ENCODE data around the gene NRTN. TPM values are rescaled to one million over a fixed set of nuclear protein-coding genes. Genes with fewer than 3 reads are reported as not detected.
A peak's percentile ranks its signal among the peaks of the same experiment; 100 is the strongest.

The NRTN gene
- total and polyA plus RNA-seq, 2 of the 4 experiments (the other 2 are of a cell fraction) = 0.17 to 0.18 TPM

DNA sequence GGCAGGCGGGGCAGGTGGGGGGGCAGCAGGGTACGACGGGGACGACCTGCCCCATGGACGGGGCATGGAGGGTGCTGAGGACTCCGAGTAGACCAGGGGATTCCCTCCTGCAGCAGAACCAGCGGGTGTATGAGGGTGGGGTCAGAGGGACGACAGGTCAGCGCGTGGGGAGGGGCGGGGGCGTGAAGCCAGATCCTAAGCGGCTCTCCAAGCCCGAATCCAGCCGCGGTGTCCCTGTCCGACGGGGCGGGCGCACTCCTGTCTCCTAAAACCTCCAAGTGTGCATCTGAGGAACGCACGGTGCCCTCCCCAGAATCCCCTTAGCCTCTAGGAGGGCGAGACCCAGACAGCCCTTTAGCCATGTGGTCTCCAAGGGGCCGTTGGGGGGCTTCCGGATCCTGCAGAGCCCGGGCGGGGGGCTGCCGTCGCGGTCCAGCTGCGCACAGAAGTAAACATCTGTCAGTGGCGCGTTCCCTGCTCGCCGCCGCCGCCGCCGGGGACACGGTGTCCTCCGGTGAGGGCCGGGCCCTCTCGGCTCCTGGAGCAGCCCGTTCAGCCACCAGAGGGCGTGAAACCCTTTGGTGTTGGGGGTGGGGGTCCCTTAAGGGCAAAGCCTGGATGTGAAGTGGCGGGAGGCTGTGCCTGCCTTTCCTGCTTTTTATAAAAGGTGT, 730 bp downstream of the NRTN start:
- H4K8ac ChIP-seq (ENCODE audit: low read depth in 2 of 2, low read length in 2 of 2) = no peak overlapping the region
- no peak overlapping the region for H3K23ac ChIP-seq (ENCODE audit: low read depth, low read length)
- no peak overlapping the region for H2BK20ac ChIP-seq (ENCODE audit: low read depth, low read length)
- TF ChIP-seq SMC3 (IDR thresholded peaks at IDR 0.05; ENCODE audit: low read depth, low read length) = peak; percentile 76
- no peak for TF ChIP-seq MXI1 (IDR thresholded peaks at IDR 0.05; ENCODE audit: borderline replicate concordance, low read depth, low read length)
- TF ChIP-seq, protein P1, sequence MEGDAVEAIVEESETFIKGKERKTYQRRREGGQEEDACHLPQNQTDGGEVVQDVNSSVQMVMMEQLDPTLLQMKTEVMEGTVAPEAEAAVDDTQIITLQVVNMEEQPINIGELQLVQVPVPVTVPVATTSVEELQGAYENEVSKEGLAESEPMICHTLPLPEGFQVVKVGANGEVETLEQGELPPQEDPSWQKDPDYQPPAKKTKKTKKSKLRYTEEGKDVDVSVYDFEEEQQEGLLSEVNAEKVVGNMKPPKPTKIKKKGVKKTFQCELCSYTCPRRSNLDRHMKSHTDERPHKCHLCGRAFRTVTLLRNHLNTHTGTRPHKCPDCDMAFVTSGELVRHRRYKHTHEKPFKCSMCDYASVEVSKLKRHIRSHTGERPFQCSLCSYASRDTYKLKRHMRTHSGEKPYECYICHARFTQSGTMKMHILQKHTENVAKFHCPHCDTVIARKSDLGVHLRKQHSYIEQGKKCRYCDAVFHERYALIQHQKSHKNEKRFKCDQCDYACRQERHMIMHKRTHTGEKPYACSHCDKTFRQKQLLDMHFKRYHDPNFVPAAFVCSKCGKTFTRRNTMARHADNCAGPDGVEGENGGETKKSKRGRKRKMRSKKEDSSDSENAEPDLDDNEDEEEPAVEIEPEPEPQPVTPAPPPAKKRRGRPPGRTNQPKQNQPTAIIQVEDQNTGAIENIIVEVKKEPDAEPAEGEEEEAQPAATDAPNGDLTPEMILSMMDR (conservative IDR thresholded peaks at IDR 0.05; ENCODE audit: low read depth, low read length) = peak; percentile 71
- peak; percentile 82; the same call in 1 of the 2 replicates for TF ChIP-seq MAZ (IDR thresholded peaks at IDR 0.05; ENCODE audit: borderline replicate concordance, low read depth, low read length)
- TF ChIP-seq RFX5 (IDR thresholded peaks at IDR 0.05; ENCODE audit: low read depth, low read length) = no peak
- no peak for TF ChIP-seq MAFK (IDR thresholded peaks at IDR 0.05; ENCODE audit: low read depth, low read length)
- TF ChIP-seq CHD1 (IDR thresholded peaks at IDR 0.05; ENCODE audit: low read depth, low read length) = no peak
- no peak for TF ChIP-seq NFE2L2 (IDR thresholded peaks at IDR 0.05; ENCODE audit: low read depth, low read length)
- TF ChIP-seq CEBPB (IDR thresholded peaks at IDR 0.05; ENCODE audit: low read depth, low read length) = no peak
- no peak for TF ChIP-seq BHLHE40 (IDR thresholded peaks at IDR 0.05; ENCODE audit: low read depth, low read length)
- no peak for TF ChIP-seq POLR2A (IDR thresholded peaks at IDR 0.05; ENCODE audit: low read depth, low read length)
- TF ChIP-seq RAD21 (IDR thresholded peaks at IDR 0.05; ENCODE audit: low read length) = peak; percentile 61
- TF ChIP-seq FOS (IDR thresholded peaks at IDR 0.05; ENCODE audit: low read depth, low read length) = no peak
- TF ChIP-seq, protein P2, sequence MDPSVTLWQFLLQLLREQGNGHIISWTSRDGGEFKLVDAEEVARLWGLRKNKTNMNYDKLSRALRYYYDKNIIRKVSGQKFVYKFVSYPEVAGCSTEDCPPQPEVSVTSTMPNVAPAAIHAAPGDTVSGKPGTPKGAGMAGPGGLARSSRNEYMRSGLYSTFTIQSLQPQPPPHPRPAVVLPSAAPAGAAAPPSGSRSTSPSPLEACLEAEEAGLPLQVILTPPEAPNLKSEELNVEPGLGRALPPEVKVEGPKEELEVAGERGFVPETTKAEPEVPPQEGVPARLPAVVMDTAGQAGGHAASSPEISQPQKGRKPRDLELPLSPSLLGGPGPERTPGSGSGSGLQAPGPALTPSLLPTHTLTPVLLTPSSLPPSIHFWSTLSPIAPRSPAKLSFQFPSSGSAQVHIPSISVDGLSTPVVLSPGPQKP (IDR thresholded peaks at IDR 0.05; ENCODE audit: borderline replicate concordance, low read depth, low read length) = no peak
- no peak for TF ChIP-seq RCOR1 (IDR thresholded peaks at IDR 0.05; ENCODE audit: insufficient replicate concordance, low read length)
- peak overlapping the region; percentile 10 for H3K4me3 ChIP-seq (ENCODE audit: insufficient read depth, low read depth, low read length)
- H3K27ac ChIP-seq (ENCODE audit: insufficient read depth, low read length) = no peak overlapping the region
- H3K36me3 ChIP-seq (ENCODE audit: control insufficient read depth, insufficient read depth, low read length) = no peaks in the 10 kb centered on the region
- intact Hi-C loops (cut with micrococcal nuclease) (loop anchor here (10.0 kb wide), 1 partner anchor 159 kb away; no protein-coding TSS in a partner anchor), dilution Hi-C loops (cut with HindIII; ENCODE audit: low sequenced_read_pairs, unreplicated experiment) (no loop called here), in situ Hi-C loops (cut with MboI; ENCODE audit: low sequenced_read_pairs) (loop anchor here (10.0 kb wide), 1 partner anchor 219 kb away; no protein-coding TSS in a partner anchor)
- ChIA-PET POLR2A (ENCODE audit: unreplicated experiment) (no interaction called here), CTCF (interaction anchor here (1.4 kb wide), 1 partner anchor 85 kb away, joined by 4 read pairs; no protein-coding TSS in a partner anchor)
- no peak overlapping the region for H2BK15ac ChIP-seq (ENCODE audit: low read depth, low read length)
- peaks cover 3% of the 10 kb centered on the region; the same call in 1 of the 2 replicates for H3K4me1 ChIP-seq (ENCODE audit: control insufficient read depth, insufficient read depth, low read length)
- no peak overlapping the region for H4K5ac ChIP-seq (ENCODE audit: low read depth, low read length)
- H3K9me3 ChIP-seq (ENCODE audit: control insufficient read depth, insufficient read depth, low read length) = no peaks in the 10 kb centered on the region
- H3K79me1 ChIP-seq (ENCODE audit: low read depth in 1 of 2, low read length in 2 of 2) = no peaks in the 10 kb centered on the region
- DNase-seq (peak; percentile 24), ATAC-seq (ENCODE audit: low read depth) (peak; percentile 36)
- H3K9me1 ChIP-seq (ENCODE audit: insufficient read depth, low read length) = no peaks in the 10 kb centered on the region
- 6% methylated on average over 7 of the region's 46 CpGs; no CpG with 5 or more reads in 1 of the 2 experiments for WGBS, 2 experiments (ENCODE audit: extremely low coverage in 2 of 2, insufficient read length in 1 of 2)
- H2AK5ac ChIP-seq (ENCODE audit: low read depth, low read length) = no peak overlapping the region
- H3K4me2 ChIP-seq (ENCODE audit: low read depth, low read length) = peak overlapping the region; percentile 10
- no peak overlapping the region for H3K4ac ChIP-seq (ENCODE audit: low read depth, low read length)
- no peak overlapping the region for H3K14ac ChIP-seq (replicated peaks; ENCODE audit: low read depth, low read length)
- peak overlapping the region; percentile 72 for H2AK9ac ChIP-seq (replicated peaks; ENCODE audit: low read depth, low read length, poor library complexity)
- H3K56ac ChIP-seq (ENCODE audit: extremely low read depth, insufficient read depth, low read length) = no peak overlapping the region
- H2AFZ ChIP-seq (replicated peaks; ENCODE audit: low read length, poor library complexity) = peak overlapping the region; percentile 73
- no TSS peak for BruUV-seq (replicated peaks)
- peaks cover 24% of the 10 kb centered on the region for H3K27me3 ChIP-seq (ENCODE audit: control insufficient read depth, insufficient read depth, low read length)
- H4K91ac ChIP-seq (ENCODE audit: insufficient read depth, low read depth, low read length) = no peak overlapping the region
- H2BK5ac ChIP-seq (ENCODE audit: low read depth, low read length, poor library complexity, severe bottlenecking) = no peak overlapping the region
- H3K9ac ChIP-seq (ENCODE audit: low read depth, low read length) = no peak overlapping the region
- H3K18ac ChIP-seq (ENCODE audit: low read depth, low read length) = no peak overlapping the region
- H4K20me1 ChIP-seq (ENCODE audit: insufficient read depth, low read length) = no peaks in the 10 kb centered on the region
- H2BK120ac ChIP-seq (ENCODE audit: low read depth, low read length) = no peak overlapping the region; the same call in 1 of the 2 replicates

Measured in IMR-90 (cell line).